Activated T-cell treated with anti-CD3 and anti-CD28 coated beads, Interleukin-2, amount 50 U/mL, for 48 hours (primary cell): ENCODE data around the gene TMA7B.

ENCODE experiments used
- DNase-seq, 2 experiments: peaks; one replicate each; pipeline ENCODE4 v3.0.0-alpha.2; 2020

Gene TMA7B

GRCh38 chr22:39959640-39960447 lies at the start of gene TMA7B:
TMA7B (plus strand) TSS chr22:39960397; CDS start chr22:39964375, 3,978 bp downstream.
- DNase-seq, result peak; percentile 59 to 60

- DNase-seq, result no peak
Observed at GRCh38 chr22:39910876-39911613, 49.2 kb upstream of the TMA7B start.

GRCh38 chr22:39913321-39913720 lies 46.9 kb upstream of the TMA7B start:
- DNase-seq, result peak in 1 of 2 experiments; percentile 57

DNA sequence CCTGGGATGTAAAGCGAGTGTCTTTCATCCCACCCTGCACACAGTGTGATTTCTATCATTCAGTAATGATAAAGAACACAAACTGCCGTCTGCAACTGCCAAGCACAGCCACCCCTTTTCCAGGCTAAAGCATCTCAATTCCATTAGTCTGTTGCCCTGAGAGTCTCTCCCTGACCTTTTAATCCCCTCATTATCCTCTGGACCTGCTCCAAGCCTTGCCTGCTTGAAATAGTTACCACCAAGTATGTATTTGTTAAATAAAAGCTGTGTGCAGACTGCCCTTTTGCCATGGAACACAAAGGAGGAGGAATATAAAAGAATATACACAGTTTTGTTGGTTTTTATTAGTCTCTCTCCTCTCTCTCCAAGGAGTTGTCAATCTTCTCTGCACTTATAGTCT lies 46.3 kb upstream of the TMA7B start:
- no peak for DNase-seq

- no peak for DNase-seq
Observed at GRCh38 chr22:39914584-39914983, 45.6 kb upstream of the TMA7B start.

GRCh38 chr22:39915295-39915726 lies 44.9 kb upstream of the TMA7B start:
- DNase-seq, result no peak

GRCh38 chr22:39916496-39916895 lies 43.7 kb upstream of the TMA7B start:
- DNase-seq, result no peak

DNA sequence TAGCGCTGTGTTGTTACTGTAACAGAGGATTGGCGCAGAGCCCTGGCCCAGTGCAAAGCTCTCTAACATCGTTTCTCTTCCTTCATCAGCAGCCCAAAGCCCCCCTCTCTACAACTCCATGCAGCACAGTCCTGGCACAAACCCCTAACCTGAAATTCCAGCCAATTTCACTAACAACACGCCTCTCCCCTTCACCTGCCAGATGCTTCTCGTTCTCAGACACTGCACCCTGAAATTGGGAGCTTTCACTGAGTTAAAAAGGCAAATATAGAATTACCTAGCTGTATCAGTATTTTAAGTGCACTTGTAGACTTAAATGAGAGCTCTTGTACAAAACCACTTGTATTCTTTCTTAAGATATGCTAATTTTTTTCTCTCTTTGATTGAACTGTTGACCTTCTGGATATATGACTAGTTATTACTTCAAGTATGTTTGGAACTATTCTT lies 43.0 kb upstream of the TMA7B start:
- no peak for DNase-seq

DNA sequence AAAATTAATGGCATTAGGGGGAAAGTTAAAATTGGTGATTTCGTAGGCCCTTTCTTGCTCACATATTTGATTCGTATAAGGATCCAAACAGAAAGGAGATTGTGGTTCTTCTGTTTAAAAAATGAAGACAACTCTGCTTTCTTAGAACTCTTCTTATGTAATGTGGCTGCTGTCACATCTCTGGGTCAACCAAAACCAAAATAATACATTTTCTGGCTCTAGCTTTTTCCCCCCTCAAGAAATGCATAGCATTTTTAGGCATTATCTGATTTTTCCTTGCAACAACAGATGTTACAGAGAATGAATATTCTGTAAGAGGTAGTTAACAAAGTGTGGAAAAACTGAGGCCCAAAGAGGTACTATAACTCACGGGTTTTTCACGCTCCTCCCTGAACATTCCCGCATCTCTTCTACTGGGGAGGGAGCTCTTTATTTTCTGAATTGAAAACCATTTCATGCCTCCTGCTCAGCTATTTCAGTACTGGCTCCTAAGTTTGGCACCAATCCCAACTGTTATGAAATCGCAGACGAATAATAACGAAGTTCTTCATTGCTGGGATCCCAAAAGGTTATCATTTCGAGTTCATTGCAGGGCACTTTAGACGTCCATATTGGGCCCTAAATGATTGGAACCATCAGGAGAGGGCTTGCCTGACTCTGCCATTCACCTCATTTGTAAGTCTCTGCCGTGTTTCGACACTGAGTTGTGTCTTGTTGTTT lies 42.3 kb upstream of the TMA7B start:
- peak in 1 of 2 experiments; percentile 17 for DNase-seq

- peak; percentile 82 to 84 for DNase-seq
Observed at GRCh38 chr22:39920134-39920743, 40.0 kb upstream of the TMA7B start.

- peak in 1 of 2 experiments; percentile 17 for DNase-seq
Observed at GRCh38 chr22:39923696-39924095, 36.5 kb upstream of the TMA7B start.

DNA sequence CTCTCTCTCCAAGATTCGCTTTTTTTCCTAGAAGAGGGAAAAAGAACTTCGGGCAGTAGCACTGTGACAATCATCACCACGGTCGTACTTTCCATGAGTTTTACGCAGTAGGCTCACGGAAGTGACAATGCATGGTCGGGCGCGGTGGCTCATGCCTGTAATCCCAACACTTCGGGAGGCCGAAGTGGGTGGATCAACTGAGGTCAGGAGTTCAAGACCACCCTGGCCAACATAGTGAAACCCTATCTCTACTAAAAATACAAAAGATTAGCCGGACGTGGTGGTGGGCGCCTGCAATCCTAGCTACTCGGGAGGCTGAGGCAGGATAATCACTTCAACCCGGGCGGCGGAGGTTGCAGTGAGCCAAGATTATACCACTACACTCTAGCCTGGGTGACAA lies 35.9 kb upstream of the TMA7B start:
- DNase-seq, result peak in 1 of 2 experiments; percentile 33

GRCh38 chr22:39925273-39925672 lies 34.9 kb upstream of the TMA7B start:
- DNase-seq, result no peak

- DNase-seq, result no peak
Observed at GRCh38 chr22:39925909-39926679, 34.1 kb upstream of the TMA7B start.

DNA sequence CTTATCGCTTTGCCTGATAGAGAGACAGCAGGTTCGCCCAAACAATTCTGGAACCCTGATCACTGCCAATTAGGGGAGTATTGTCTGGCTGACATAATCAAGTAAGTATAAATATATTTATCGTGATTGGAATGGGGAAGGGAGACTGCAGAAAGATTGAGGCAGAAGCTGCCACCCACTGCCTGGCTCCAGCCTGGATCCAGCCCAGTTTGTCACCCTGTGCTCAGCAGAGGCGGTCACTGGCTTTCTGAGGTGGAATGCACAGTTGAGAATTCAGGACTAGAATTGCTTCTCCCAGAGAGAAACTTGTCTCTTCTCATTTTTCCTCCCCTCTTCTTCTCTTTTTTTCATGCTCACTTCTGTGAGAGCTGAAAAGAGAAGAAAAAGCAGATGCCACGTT lies 33.4 kb upstream of the TMA7B start:
- peak in 1 of 2 experiments; percentile 49 for DNase-seq

- DNase-seq, result peak in 1 of 2 experiments; percentile 68
Observed at GRCh38 chr22:39927544-39927943, 32.7 kb upstream of the TMA7B start.

- DNase-seq, result no peak
Observed at GRCh38 chr22:39928536-39929520, 31.4 kb upstream of the TMA7B start.

DNA sequence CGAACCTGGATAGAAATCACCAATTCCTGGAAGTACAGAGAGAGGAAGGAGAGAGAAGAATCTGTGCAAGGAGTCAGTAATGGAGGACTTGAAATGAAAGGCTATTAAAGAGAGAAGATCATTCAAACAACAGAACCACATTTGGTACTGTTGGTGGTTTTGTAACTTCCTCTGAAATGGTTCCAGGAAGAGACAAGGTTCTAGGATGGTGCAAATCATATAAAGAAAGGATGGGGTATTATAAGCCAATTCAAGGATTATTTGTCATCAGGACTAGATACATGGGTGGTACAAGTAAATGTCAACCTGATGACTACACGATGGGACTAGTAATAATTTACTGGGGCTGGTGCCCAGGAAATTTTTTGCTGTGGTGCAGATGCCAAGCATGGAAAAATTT lies 28.9 kb upstream of the TMA7B start:
- DNase-seq, result no peak

DNA sequence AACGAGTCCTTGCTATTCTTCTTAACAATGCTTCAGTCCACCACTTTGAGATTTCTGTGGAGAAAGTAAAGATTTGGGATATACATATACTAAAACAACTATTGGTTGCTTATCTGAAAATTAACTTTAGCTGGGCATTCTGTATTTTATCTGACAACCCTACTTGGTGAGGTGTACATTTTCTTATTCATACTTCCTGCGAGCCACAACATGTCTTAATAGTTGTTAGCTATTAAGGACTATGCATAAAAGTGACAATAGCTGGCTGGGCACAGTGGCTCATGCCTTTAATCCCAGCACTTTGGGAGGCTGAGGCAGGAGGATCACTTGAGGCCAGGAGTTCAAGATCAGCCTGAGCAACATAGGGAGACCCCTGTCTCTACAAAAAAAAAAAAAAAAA lies 28.0 kb upstream of the TMA7B start:
- DNase-seq, result no peak

DNA sequence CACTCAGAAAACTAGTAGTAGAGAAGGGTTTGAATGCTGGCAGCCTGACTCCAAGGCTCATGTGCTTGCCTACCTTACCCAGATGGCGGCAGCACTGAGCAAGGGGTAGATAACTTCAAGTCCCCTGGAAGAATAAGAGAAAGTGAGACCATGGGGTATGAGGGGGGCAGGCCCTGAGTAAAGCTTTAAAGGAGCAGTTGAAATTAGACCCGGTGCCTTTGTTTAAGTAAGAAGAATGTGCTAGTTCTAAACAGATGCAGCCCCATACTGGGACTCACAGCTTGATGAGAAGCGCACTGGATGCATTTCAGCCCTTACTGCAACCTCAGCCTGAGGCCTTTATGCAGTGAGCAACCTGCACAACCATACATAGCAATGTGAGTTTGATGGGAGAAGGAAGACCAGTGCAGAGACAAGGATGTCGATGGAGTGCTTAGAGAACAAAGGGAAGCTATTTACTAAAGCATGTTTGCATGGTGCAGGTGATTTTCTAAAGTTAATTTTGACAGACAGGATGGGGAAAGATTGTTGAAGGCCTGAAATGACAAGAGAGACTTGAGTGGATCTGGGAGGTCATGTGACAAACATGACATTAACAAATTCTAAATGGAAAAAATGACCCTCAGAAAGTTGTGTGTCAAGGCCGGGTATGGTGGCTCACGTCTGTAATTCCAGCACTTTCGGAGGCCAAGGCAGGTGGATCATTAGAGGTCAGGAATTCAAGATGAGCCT lies 27.1 kb upstream of the TMA7B start:
- peak; percentile 82 to 86 for DNase-seq
